HepG2 (cell line): ENCODE data around the gene UBQLN4. TPM values are rescaled to one million over a fixed set of nuclear protein-coding genes. Genes with fewer than 3 reads are reported as not detected.
A peak's percentile ranks its signal among the peaks of the same experiment; 100 is the strongest.

ENCODE experiments used
- ARNT2 ChIP-seq: sonication (generic); formaldehyde crosslinking; IDR thresholded peaks from 2 replicates; pipeline ENCODE4 v1.8.0; 2022; ENCODE audit warnings: mild to moderate bottlenecking, low read depth, missing genetic modification reagents, moderate library complexity
- ARNTL ChIP-seq: sonication (generic); formaldehyde crosslinking; IDR thresholded peaks from 2 replicates; pipeline ENCODE4 v1.4.0; 2020; ENCODE audit warnings: mild to moderate bottlenecking, missing genetic modification reagents
- ATF7 ChIP-seq, 2 experiments: fragments of 450-650 bp in 1 of 2; sonication (generic) in 1 of 2; formaldehyde crosslinking in 1 of 2; IDR thresholded peaks; 2 replicates each; pipeline versions ENCODE4 v1.4.0 to v1.6.1; 2016 to 2020; ENCODE audit warnings: antibody characterized with exemption in 1 of 2, mild to moderate bottlenecking in 1 of 2, missing genetic modification reagents in 1 of 2
- CC2D1A ChIP-seq: sonication (generic); formaldehyde crosslinking; IDR thresholded peaks from 2 replicates; pipeline ENCODE4 v1.8.1; 2023; ENCODE audit warnings: mild to moderate bottlenecking, missing genetic modification reagents
- FOXJ3 ChIP-seq: sonication (generic); formaldehyde crosslinking; IDR thresholded peaks from 2 replicates; pipeline ENCODE4 v1.4.0; 2020; ENCODE audit warnings: missing genetic modification reagents, mild to moderate bottlenecking, borderline replicate concordance
- HHEX ChIP-seq: IDR thresholded peaks from 2 replicates; pipeline ENCODE4 v1.6.1; 2016; ENCODE audit warnings: control low read depth
- HOXA3 ChIP-seq: sonication (generic); formaldehyde crosslinking; IDR thresholded peaks from 2 replicates; pipeline ENCODE4 v1.5.0; 2020; ENCODE audit warnings: missing genetic modification reagents
- MXD4 ChIP-seq: IDR thresholded peaks from 2 replicates; pipeline ENCODE4 v1.6.1; 2016; ENCODE audit warnings: mild to moderate bottlenecking, missing biosample characterization, missing genetic modification reagents
- MYC ChIP-seq: sonication (generic); formaldehyde crosslinking; IDR thresholded peaks from 2 replicates; pipeline ENCODE4 v1.9.0; 2021; ENCODE audit warnings: missing genetic modification reagents, borderline replicate concordance
- NFAT5 ChIP-seq: sonication (generic); formaldehyde crosslinking; IDR thresholded peaks from 2 replicates; pipeline ENCODE4 v1.4.0; 2020; ENCODE audit warnings: missing genetic modification reagents
- PHF20 ChIP-seq: sonication (generic); formaldehyde crosslinking; IDR thresholded peaks from 2 replicates; pipeline ENCODE4 v1.5.0; 2020; ENCODE audit warnings: mild to moderate bottlenecking, missing genetic modification reagents
- RXRB ChIP-seq: IDR thresholded peaks from 2 replicates; pipeline ENCODE4 v1.6.1; 2016; ENCODE audit warnings: borderline replicate concordance, missing genetic modification reagents, missing compliant biosample characterization
- SNAPC2 ChIP-seq: sonication (generic); formaldehyde crosslinking; IDR thresholded peaks from 2 replicates; pipeline ENCODE4 v1.8.1; 2022; ENCODE audit warnings: mild to moderate bottlenecking, missing genetic modification reagents
- SPEN ChIP-seq: sonication (generic); formaldehyde crosslinking; IDR thresholded peaks from 2 replicates; pipeline ENCODE4 v1.5.1; 2020; ENCODE audit warnings: low read depth, mild to moderate bottlenecking, missing genetic modification reagents
- TBL1XR1 ChIP-seq: fragments of 150-350 bp; IDR thresholded peaks from 2 replicates; pipeline ENCODE4 v1.6.1; 2014; ENCODE audit warnings: borderline replicate concordance, low read length; ENCODE audit not compliant: partially characterized antibody
- ZNF160 ChIP-seq: sonication (generic); formaldehyde crosslinking; IDR thresholded peaks from 2 replicates; pipeline ENCODE4 v1.8.0; 2022; ENCODE audit warnings: mild to moderate bottlenecking, inconsistent platforms, missing genetic modification reagents
- ZNF292 ChIP-seq: sonication (generic); formaldehyde crosslinking; IDR thresholded peaks from 2 replicates; pipeline ENCODE4 v1.8.1; 2022; ENCODE audit warnings: mild to moderate bottlenecking, low read depth, missing genetic modification reagents, borderline replicate concordance
- ZNF512 ChIP-seq: sonication (generic); formaldehyde crosslinking; IDR thresholded peaks from 2 replicates; pipeline ENCODE4 v1.4.0; 2020; ENCODE audit warnings: mild to moderate bottlenecking, missing genetic modification reagents
- ZNF629 ChIP-seq: sonication (generic); formaldehyde crosslinking; conservative IDR thresholded peaks from 2 replicates; pipeline ENCODE4 v1.5.0; 2020; ENCODE audit warnings: missing genetic modification reagents
- polyA plus RNA-seq, 8 experiments: library from polyadenylated mRNA; depleted of rRNA in 3 of 8; stranded (reverse) in 7 of 8; unstranded in 1 of 8; fragments of >200 nt; fragmentation: Illumina TruSeq in 4 of 8; extraction: Trizol in 4 of 8; gene quantifications; 2 replicates each; pipeline versions ENCODE4 v1.2.1 to v1.2.3, GENCODE V29; 2011 to 2016; ENCODE audit warnings: low read depth in 4 of 8, missing spikeins in 1 of 8, mixed read lengths in 1 of 8; ENCODE audit not compliant: insufficient read depth in 1 of 8
- total RNA-seq, 5 experiments: library from RNA; depleted of rRNA; stranded (reverse); fragments of >200 nt; fragmentation: Illumina TruSeq; extraction: Trizol; gene quantifications; 2 replicates each; pipeline ENCODE4 v1.2.3, GENCODE V29; 2016; ENCODE audit warnings: low read depth in 1 of 5
- TF ChIP-seq, protein P1 (sequence below): sonication (generic); formaldehyde crosslinking; IDR thresholded peaks from 2 replicates; pipeline ENCODE4 v1.5.1; 2020; ENCODE audit warnings: mild to moderate bottlenecking, missing genetic modification reagents

Gene UBQLN4
- total and polyA plus RNA-seq, 2 of the 13 experiments (the other 11 are each of a cell fraction or from before 2014, with no cell fraction given) = 31.5 to 39.8 TPM

DNA sequence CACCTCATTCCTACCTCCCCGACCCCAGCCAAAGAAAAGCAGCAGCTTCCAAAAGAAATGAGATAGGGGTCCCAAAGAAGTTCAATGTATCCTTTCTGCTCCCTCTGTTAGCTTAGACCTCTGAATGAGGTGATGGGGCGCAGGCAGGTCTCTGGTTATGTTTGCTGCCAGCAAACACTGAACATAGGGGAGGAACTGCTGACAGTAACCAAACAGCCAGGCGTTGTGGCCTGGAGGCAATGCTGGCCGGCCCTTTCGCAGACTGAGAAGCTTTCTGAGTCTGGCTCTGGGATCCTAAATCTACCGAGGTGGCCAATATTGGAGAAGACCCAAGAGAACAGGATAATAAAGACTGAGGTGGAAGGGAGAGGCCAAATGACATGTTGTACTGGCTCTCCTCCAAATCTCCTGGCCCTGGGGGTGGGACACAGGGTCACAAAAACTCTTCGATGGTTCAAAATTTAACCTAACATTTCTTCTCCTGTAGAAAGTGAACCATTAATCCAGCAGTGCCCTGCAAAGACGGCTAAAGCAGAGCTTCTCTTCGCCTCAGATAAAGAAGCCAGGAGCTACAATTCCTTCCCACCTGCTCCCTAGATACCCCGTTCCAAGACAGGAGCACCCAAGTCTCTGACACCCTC lies 52.5 kb downstream of the UBQLN4 start (continued):
- no peak for TF ChIP-seq NFAT5 (CRISPR knock-in tag)
- no peak for TF ChIP-seq MXD4 (CRISPR knock-in tag)
- TF ChIP-seq RXRB (CRISPR knock-in tag) = peak; percentile 17; the same call in 1 of the 2 replicates
- TF ChIP-seq HOXA3 (CRISPR knock-in tag) = no peak
- TF ChIP-seq ARNTL (CRISPR knock-in tag) = no peak
- TF ChIP-seq ZNF629 = 0 out of 2 replicates have a peak, but pooled peaks have one; percentile 13
- peak; percentile 68; the same call in 1 of the 2 replicates for TF ChIP-seq ZNF292 (CRISPR knock-in tag)
- no peak for TF ChIP-seq PHF20
- TF ChIP-seq, protein P1, sequence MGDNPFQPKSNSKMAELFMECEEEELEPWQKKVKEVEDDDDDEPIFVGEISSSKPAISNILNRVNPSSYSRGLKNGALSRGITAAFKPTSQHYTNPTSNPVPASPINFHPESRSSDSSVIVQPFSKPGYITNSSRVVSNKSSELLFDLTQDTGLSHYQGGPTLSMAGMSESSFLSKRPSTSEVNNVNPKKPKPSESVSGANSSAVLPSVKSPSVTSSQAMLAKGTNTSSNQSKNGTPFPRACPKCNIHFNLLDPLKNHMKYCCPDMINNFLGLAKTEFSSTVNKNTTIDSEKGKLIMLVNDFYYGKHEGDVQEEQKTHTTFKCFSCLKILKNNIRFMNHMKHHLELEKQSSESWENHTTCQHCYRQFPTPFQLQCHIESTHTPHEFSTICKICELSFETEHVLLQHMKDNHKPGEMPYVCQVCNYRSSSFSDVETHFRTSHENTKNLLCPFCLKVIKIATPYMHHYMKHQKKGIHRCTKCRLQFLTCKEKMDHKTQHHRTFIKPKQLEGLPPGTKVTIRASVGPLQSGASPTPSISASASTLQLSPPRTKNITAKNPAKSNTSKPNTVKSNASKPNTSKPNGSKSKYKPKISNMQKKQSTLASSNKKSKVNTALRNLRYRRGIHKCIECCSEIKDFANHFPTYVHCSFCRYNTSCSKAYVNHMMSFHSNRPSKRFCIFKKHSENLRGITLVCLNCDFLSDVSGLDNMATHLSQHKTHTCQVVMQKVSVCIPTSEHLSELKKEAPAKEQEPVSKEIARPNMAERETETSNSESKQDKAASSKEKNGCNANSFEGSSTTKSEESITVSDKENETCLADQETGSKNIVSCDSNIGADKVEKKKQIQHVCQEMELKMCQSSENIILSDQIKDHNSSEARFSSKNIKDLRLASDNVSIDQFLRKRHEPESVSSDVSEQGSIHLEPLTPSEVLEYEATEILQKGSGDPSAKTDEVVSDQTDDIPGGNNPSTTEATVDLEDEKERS (CRISPR knock-in tag) = no peak
- peak; percentile 41; the same call in 1 of the 2 replicates for TF ChIP-seq FOXJ3 (CRISPR knock-in tag)
- TF ChIP-seq TBL1XR1 = no peak
- no peak for TF ChIP-seq SPEN (CRISPR knock-in tag)
- TF ChIP-seq ZNF512 (CRISPR knock-in tag) = no peak
- TF ChIP-seq SNAPC2 (CRISPR knock-in tag) = 0 out of 2 replicates have a peak, but pooled peaks have one; percentile 0
- TF ChIP-seq ATF7 (IDR thresholded peaks at IDR 0.05) = no peak
- TF ChIP-seq ATF7 (CRISPR knock-in tag; IDR thresholded peaks at IDR 0.05) = no peak
- TF ChIP-seq ARNT2 (CRISPR knock-in tag) = 0 out of 2 replicates have a peak, but pooled peaks have one; percentile 31
- TF ChIP-seq ZNF160 (CRISPR knock-in tag) = no peak
- TF ChIP-seq MYC = 0 out of 2 replicates have a peak, but pooled peaks have one; percentile 15
- TF ChIP-seq HHEX = no peak
- TF ChIP-seq CC2D1A (CRISPR knock-in tag) = no peak
